ENCODE data around the gene PWWP2A.
"Not testable (repeated sequence)": the region's sequence is repeated elsewhere in the genome, so short reads cannot be mapped to it uniquely, and the experiment has no call there.

The PWWP2A gene, protein sequence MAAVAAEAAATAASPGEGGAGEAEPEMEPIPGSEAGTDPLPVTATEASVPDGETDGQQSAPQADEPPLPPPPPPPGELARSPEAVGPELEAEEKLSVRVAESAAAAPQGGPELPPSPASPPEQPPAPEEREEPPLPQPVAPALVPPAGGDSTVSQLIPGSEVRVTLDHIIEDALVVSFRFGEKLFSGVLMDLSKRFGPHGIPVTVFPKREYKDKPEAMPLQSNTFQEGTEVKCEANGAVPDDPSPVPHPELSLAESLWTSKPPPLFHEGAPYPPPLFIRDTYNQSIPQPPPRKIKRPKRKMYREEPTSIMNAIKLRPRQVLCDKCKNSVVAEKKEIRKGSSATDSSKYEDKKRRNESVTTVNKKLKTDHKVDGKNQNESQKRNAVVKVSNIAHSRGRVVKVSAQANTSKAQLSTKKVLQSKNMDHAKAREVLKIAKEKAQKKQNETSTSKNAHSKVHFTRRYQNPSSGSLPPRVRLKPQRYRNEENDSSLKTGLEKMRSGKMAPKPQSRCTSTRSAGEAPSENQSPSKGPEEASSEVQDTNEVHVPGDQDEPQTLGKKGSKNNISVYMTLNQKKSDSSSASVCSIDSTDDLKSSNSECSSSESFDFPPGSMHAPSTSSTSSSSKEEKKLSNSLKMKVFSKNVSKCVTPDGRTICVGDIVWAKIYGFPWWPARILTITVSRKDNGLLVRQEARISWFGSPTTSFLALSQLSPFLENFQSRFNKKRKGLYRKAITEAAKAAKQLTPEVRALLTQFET

DNA sequence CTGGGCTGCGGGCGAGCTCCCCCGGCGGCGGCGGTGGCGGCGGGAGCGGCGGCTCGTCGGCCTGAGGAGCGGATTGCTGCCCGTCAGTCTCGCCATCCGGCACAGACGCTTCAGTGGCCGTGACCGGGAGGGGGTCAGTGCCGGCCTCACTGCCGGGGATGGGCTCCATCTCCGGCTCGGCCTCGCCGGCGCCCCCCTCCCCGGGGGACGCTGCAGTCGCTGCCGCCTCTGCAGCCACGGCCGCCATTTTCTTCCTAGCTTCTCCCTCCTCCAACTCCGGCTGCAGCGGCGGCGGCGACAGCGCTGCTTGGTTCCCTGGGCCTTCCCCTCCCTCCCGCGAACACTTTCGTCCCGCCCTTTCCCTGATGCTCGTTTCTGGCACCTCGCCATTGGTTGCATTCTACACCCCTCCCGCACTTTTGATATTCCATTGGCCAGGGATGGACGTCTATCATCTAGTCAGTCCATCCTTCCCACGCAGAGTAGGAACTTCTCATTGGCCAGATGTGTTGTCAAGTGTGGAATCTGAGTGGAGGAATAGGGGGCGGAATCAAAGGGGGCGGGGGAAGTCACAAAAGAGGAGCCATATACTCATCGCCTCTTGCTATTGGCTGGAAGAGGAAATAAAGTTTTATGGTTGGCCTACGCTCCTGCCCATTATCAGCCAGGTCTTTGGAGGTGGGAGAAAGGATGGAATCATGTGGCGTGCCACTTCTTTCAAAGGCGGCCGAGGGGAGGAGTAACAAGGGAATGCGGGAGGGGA lies at the start of gene PWWP2A:
PWWP2A (minus strand) TSS at position 309 of the 763 bp plus-strand sequence; CDS start at position 247, 62 bp downstream.
- DNase-seq (ENCODE audit: low spot score) = peak; percentile 99

DNA sequence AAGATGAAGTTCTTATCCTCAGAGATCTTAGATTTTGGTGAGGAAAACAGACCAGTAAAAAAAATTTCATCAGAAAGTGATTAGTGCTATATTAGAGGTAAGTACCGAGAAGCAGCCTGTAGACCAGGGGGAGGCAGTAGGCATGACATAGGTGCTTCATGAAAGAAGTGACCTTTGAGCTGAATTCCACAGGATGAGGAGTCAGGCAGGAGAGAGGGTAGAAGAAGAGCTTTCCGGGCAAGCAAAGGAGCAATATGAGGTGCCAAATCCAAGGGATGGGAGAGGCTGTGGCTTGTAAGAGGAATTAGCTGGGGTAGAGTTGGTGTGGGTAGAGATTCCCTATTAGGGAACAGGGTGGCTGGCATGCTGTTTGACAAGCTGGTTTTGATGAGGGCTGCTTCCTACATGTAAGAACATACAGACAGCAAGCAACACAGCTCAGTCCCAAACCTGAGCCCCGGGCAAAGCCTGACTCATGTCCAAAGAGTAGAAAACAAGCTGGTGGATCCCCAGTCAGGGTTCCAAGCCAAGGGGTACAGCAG lies 48.4 kb upstream of the PWWP2A start:
- no peak for DNase-seq (ENCODE audit: low spot score)

DNA sequence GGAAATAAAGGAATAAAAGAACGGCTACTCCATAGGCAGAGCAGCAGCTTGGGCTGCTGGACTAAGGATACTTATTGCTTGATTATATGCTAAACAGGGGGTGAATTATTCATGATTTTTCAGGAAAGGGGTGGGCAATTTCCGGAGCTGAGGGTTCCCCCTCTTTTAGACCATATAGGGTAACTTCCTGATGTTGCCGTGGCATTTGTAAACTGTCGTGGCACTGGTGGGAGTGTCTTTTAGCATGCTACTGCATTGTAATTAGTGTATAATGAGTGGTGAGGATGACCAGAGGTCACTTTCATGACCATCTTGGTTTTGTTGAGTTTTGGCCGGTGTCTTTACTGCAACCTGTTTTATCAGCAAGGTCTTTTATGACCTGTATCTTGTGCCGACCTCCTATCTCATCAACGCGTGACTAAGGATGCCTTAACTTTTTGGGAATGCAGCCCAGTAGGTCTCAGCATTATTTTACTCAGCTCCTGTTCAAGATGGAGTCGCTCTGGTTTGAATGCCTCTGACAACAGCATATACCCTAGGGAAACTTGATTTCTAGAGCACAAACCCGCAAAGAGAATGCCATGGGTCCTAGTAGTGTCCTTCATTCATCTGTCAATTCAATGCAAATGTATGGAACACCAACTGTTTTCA lies 47.8 kb upstream of the PWWP2A start:
- DNase-seq (ENCODE audit: low spot score) = no peak

DNA sequence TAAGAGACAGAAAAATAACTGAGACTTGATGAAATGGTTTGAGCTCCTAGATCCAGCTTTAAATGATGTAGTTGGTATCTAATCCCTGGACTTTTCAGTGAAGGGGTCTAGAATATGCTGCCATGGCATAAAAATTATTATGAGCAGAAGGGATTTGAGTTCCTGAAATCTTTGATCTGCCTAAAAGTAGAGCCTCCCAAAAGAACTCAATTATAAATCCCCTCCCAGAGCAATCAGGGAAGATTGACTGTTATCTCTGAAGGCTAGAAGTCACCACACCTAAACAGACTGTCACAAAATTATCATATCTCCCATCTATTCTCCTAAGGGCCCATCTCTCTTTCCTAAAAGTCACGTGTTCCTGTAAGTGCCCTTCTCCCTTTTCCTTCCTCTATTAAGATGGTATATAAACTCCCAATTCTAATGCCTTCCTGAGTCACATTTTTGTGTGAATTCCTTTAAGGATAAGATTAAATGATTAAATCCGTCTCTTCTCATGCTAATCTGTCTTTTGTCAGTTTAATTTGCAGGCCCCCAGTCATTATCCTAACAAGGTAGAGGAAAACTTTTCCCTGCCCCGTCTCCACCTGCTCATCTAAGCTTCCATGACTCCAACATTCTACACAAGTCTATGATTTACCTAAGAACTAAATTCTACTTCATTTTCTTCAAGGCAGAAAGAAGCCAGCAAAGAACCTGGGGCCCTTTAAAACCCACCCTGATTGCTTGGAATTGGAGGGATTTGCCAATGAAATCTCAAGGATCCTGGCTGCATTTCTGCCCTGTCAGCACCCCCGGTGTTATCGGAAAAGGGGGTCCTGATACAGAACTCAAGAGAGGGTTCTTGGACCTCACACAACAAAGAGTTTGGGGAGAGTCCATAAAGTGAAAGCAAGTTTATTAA lies 47.1 kb upstream of the PWWP2A start:
- no peak for DNase-seq (ENCODE audit: low spot score)

DNA sequence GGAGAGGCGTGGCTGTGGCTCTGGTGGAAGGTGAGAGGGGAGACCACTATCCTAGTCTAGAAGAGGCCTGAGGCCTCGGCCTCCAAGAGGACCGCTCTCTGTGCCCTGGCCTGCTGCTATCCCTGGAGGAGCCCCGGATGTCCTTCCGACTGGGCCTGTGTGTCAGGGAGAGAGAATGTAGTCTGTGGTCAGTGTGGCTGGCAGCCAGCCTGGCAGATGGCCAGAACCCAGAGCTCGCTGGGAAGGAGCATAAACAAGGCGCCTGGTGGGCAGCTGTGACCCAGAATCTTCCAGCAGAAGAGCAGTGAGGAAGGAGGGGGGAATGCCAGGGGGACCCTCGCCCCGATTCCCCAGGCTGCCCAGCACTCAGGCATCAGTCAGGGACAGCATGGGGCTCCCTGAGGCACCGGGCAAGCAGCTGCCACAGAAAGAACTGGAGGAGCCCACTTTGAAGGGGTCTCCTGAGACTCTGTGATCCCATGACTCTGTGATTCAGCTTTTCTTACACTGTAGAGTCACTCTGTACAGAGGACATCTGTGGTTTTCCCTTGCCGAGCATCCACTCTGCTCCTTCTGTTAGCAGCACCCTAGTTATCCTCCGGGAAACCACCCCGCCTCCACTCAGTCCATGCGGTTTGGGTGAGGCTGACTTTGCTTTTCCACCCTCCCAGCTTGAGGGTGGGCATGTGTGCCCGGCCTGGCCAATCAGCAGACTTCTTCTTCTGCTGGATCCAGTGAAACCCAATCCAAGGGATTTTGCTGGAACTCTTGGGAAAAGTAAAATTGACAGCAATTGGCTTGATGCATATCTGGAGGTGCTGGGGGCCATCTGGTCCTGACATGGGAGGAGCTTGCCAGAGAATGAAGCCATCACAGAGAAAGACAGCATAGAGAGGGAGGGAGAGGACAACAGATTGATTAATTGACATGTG lies 46.2 kb upstream of the PWWP2A start:
- peak; percentile 97 for DNase-seq (ENCODE audit: low spot score)

DNA sequence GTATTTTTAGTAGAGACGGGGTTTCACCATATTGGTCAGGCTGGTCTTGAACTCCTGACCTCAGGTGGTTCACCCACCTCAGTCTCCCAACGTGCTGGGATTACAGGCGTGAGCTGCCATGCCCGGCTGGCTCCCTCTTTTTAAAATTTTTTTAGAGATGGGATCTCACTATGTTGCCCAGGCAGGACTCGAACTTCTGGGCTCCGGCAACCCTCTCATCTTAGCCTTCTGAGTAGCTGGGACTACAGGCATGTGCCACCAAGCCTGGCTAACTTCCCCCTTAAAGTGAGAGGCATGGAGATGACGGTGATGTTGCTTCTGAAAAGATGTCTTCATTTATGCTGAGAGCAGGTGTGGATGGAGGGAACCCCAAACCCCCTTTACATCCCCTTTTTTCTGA lies 43.7 kb upstream of the PWWP2A start:
- DNase-seq (ENCODE audit: low spot score) = no peak

DNA sequence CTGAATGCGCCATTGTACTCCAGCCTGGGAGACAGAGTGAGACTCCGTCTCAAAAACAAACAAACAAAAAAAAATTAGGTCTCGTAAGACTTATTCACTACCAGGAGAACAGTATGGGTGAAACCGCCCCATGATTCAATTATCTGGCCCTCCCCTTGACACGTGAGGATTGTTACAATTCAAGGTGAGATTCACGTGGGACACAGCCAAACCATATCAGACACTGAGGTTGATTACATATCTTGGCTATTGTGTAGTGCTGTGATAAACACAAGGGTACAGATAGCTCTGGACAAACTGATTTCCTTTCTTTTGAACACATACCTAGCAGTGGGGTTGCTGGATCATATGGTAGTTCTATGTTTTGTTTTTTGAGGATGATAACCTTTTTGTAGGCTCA lies 42.4 kb upstream of the PWWP2A start:
- DNase-seq (ENCODE audit: low spot score) = no peak

DNA sequence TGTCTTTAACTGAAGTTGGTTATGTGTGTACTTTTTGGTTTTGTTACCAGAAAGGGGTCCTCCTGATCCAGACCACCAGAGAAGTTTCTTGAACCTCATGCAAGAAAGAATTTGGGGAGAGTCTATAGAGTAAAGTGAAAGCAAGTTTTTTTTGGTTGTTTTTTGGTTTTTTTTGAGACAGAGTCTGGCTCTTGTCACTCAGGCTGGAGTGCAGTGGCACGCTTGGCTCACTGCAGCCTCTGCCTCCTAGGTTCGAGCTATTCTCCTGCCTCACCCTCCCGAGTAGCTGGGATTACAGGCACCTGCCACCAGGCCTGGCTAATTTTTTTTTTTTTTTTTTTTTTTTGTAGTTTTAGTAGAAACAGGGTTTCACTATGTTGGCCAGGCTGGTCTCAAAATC lies 41.6 kb upstream of the PWWP2A start:
- DNase-seq (ENCODE audit: low spot score) = not testable (repeated sequence)

DNA sequence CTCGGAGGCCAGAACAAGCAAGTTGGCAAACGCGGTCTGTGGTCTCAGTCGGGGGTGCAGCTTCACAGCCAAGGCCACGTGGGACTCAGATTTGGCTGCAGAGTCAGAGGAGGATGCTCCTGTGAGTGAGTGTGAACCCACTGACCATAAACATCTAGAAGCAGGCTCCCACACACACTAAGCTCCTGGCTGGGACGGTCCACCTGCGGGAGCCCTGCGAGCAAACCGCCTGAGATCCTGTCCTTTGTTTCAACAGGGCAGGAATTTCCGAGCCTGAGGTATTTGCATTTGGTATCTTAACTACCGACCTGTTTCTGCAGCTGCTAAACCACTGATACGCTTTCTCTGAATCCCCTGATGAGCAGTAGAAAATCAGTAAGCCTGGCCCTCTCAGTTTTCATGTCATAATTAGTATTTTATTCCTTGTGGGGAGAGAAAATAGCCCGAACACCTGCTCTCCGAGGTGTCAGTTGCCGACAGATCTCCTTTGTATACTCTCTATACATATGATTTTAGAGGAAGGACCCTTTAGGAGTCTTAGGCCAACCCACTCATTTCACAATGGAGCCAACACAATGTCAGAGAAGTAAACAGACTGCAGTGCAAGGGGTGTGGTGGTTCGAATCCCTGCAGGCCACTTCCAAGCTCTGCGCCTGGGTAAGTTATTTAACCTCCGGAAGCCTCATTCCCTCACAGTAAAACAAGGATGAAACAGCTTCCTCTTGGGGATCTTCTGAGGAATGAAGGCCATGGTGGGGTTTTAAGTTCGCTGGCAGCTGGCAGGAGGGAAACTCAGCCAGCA lies 40.9 kb upstream of the PWWP2A start:
- DNase-seq (ENCODE audit: low spot score) = no peak

DNA sequence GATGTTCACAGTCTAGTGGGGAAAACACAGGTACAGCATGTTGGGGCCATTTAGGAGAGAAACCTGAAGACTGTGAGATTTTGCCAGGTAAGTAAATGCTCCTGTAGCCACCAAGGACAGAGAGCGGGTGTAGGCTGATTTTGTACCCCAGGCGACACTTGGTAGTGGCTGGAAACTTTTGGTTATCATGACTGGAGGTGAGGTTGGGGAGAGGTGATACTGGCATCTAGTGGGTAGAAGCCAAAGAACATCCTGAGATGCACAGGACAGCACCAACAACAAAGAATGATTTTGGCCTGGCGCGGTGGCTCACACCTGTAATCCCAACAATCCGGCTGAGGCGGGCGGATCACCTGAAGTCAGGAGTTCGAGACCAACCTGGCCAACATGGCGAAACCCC lies 38.8 kb upstream of the PWWP2A start:
- DNase-seq (ENCODE audit: low spot score) = no peak

DNA sequence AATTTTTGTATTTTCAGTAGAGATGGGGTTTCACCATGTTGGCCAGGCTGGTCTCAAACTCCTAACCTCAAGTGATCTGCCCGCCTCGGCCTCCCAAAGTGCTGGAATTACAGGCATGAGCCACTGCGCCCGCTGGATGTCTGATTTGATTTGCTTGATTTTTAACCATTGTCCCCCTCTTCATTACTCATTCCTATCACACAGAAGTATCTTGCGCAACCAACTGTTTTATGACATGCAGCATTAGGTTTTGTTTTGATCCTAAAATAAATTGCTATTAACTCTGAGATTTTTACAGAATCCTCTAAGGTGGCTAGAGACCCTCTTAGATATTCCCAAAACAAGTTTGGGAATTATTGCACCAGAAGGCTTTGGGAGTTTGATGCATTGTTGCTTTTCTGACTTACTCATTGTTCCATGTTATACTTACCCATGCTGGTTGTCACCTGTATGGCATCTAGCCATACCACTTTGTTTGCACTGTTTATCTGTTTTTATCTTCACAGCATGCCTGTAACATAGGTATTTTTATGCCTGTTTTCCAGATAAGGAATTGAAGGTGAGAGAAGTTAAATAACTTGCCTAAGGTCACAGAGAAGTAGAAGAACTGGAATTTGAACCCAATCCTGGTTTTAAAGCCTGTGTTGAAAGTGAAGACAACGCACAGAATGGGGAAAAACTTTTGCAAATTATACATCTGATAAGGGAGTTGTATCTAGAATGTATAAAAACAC lies 35.9 kb upstream of the PWWP2A start:
- no peak for DNase-seq (ENCODE audit: low spot score)

DNA sequence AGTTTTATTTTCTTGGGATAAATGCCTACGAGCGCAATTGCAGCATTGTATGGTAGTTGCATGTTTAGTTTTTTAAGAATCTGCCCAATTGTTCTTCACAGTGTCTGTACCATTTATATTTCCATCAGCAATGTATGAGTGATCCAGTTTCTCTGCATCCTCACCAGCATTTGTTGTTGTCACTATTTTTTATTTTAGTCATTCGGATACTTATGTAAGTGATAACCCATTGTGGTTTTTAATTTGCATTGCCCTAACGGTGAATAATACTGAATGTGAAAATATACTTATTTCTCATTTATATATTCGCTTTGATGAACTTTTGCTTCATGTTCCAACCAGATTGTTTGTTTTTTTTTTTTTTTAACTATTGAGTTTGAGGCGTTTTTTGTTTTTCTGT lies 33.7 kb upstream of the PWWP2A start:
- DNase-seq (ENCODE audit: low spot score) = no peak

DNA sequence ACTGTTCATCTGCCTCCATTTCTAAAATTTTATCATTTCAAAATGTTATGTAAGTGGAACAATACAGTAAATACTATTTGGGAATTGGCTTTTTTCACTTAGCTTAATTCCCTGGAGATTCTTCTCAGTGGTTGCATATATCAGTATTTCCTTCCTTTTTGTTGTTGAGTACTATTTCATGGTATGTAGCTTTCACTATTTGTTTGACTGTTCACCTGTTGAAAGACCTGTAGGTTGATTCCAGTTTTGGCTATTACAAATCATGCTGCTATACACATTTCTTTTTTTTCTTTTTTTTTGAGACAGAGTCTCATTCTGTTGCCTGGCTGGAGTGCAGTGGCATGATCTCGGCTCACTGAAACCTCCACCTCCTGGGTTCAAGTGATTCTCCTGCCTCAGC lies 33.0 kb upstream of the PWWP2A start:
- DNase-seq (ENCODE audit: low spot score) = no peak

DNA sequence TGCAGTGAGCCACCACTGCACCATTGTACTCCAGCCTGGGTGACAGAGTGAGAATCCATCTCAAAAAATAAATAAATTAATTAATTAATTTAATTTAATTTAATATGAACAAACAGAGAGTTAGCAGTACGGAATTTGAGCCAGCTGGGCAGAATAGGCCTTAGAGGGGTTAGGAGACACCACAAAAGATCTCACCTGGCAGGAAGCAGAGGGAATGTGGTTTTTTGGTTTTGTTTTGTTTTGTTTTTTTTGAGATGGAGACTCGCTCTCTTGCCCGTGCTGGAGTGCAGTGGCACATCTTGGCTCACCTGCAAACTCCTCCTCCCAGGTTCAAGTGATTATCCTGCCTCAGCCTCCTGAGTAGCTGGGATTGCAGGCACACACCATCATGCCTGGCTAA lies 31.8 kb upstream of the PWWP2A start:
- no peak for DNase-seq (ENCODE audit: low spot score)

DNA sequence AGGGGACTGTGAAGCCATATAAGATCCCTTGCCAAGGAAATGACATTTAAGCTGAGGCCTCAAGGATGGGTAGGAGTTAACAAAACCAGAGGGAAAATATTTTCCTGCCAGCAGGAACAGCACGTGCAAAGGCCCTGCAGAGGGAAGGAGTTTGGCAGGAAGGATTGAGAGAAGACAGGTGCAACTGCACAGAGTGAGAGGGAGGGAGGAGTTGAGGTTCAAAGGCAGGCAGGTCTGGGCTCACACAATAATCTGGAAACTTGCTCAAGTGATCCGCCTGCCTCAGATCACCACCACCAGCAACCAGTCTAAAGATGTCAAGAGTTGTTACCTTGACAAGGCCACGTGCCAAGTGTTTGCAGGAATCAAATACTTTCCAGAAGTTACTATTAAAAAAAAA lies 31.1 kb upstream of the PWWP2A start:
- DNase-seq (ENCODE audit: low spot score) = no peak

DNA sequence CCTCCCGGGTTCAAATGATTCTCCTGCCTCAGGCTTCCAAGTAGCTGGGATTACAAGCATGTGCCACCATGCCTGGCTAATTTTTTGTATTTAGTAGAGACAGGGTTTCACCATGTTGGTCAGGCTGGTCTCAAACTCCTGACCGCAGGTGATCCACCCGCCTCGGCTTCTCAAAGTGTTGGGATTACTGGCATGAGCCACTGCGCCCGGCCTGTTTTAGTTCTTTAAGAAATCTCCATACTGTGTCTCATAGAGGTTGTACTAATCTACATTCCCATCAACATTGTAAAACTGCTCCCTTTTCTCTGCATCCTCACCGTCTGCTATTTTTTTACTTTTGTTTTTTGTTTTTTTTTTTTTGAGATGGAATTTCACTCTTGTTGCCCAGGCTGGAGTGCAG lies 25.2 kb upstream of the PWWP2A start:
- DNase-seq (ENCODE audit: low spot score) = not testable (repeated sequence)

DNA sequence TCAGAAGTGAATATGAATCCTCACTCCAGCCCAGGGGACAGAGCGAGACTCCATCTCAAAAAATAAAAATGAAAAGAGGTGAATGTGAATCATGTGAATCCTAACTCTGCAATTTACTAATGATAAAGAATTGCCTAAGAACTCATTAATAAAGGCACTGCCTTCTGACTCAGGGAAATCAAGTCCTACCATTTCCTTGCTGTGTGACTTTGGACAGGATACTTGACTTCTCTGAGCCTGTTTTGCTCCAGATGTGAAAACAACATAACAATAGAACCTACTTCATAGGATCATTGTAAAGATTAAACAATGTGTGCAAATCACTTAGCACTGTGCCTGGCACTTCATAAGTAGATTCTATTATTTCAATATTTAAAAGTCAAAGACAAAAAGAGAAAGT lies 15.1 kb upstream of the PWWP2A start:
- DNase-seq (ENCODE audit: low spot score) = no peak

DNA sequence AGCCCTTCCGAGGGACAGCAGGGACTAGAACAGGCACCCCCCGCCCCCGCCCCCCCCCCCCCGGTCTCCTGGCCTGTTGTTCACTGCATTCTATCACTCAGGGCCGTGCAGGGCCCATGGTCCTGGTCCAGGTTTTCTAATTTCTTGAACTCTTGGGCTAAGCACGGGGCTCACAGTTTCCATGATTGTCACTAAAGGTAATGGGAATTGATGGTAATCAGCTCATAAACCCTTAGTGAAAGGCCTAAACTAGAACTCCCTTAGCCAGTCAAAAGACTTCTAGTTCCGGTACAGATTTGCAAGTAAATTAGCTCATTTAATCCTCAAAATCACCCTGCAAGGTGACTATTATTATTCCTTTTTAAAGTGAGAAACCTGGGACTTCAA lies 14.7 kb upstream of the PWWP2A start:
- no peak for DNase-seq (ENCODE audit: low spot score)

Measured in AG08395 (cell line).